Naive thymus-derived CD4-positive, alpha-beta T cell (primary cell): ENCODE data around the gene DHX34. TPM values are rescaled to one million over a fixed set of nuclear protein-coding genes. Genes with fewer than 3 reads are reported as not detected.
A peak's percentile ranks its signal among the peaks of the same experiment; 100 is the strongest.
"Not testable (repeated sequence)": the region's sequence is repeated elsewhere in the genome, so short reads cannot be mapped to it uniquely, and the experiment has no call there.

Experiments
- ATAC-seq: fragments of 150-1000 bp; cut with Tn5 transposase; 2 replicates; pipeline ENCODE4 v1.10.0; 2021; ENCODE audit warnings: mild to moderate bottlenecking, moderate library complexity
- CTCF ChIA-PET: fragments of 350-600 bp; sonication (Branson Sonifier 250); formaldehyde crosslinking; loops from one replicate; lab custom pipeline; 2021; ENCODE audit warnings: antibody characterized with exemption; lab: Charles Lee
- POLR2A ChIA-PET: fragments of 350-600 bp; sonication (Branson Sonifier 250); formaldehyde crosslinking; loops from one replicate; lab custom pipeline; 2021; ENCODE audit warnings: antibody characterized with exemption, inconsistent platforms; lab: Charles Lee
- DNase-seq, 9 donors: peaks; one replicate each; pipeline versions ENCODE4 v3.0.0 to v3.0.0-alpha.2; 2020 to 2022; ENCODE audit warnings: mixed read lengths in 1 of 9
- H3K27ac ChIP-seq: one replicate; pipeline ENCODE4 v1.7.0; 2013; ENCODE audit warnings: mild to moderate bottlenecking, low read depth, low read length, moderate library complexity
- H3K27me3 ChIP-seq, 2 donors: one replicate each; pipeline ENCODE4 v1.7.0; 2013; ENCODE audit warnings: low read length in 2 of 2, mild to moderate bottlenecking in 2 of 2, moderate library complexity in 2 of 2; ENCODE audit not compliant: control insufficient read depth in 2 of 2, insufficient read depth in 2 of 2
- H3K36me3 ChIP-seq, 3 experiments: 1 replicate in 2 of 3; 2 replicates in 1 of 3; pipeline ENCODE4 v1.7.0; 2013; ENCODE audit warnings: low read length in 3 of 3, mild to moderate bottlenecking in 3 of 3, moderate library complexity in 1 of 3; ENCODE audit not compliant: insufficient read depth in 3 of 3, control insufficient read depth in 2 of 3
- H3K4me1 ChIP-seq, 2 donors: one replicate each; pipeline ENCODE4 v1.7.0; 2013; ENCODE audit warnings: low read length in 2 of 2, mild to moderate bottlenecking in 2 of 2, moderate library complexity in 1 of 2; ENCODE audit not compliant: control insufficient read depth in 2 of 2, insufficient read depth in 2 of 2
- H3K4me3 ChIP-seq: 2 replicates; pipeline ENCODE4 v1.7.0; 2013; ENCODE audit warnings: mild to moderate bottlenecking, low read length
- H3K9me3 ChIP-seq, 3 experiments: 1 replicate in 2 of 3; 2 replicates in 1 of 3; pipeline ENCODE4 v1.7.0; 2013; ENCODE audit warnings: low read length in 3 of 3; ENCODE audit not compliant: control insufficient read depth in 2 of 3
- H3K27ac Mint-ChIP-seq, 9 donors: one replicate each; pipeline ENCODE4 v1.8.0; 2020 to 2022; ENCODE audit warnings: mixed read lengths in 9 of 9, mild to moderate bottlenecking in 8 of 9, moderate library complexity in 5 of 9, inconsistent platforms in 2 of 9
- H3K27me3 Mint-ChIP-seq, 5 donors: one replicate each; pipeline ENCODE4 v1.8.0; 2021 to 2022; ENCODE audit warnings: mixed read lengths in 5 of 5, mild to moderate bottlenecking in 1 of 5
- H3K36me3 Mint-ChIP-seq, 5 donors: one replicate each; pipeline ENCODE4 v1.8.0; 2020 to 2022; ENCODE audit warnings: mixed read lengths in 5 of 5, mild to moderate bottlenecking in 3 of 5, inconsistent platforms in 1 of 5
- H3K4me1 Mint-ChIP-seq, 7 donors: one replicate each; pipeline ENCODE4 v1.8.0; 2020 to 2022; ENCODE audit warnings: mixed read lengths in 7 of 7, mild to moderate bottlenecking in 3 of 7, inconsistent platforms in 1 of 7
- H3K4me3 Mint-ChIP-seq, 10 donors: one replicate each; pipeline ENCODE4 v1.8.0; 2020 to 2022; ENCODE audit warnings: mild to moderate bottlenecking in 10 of 10, mixed read lengths in 10 of 10, moderate library complexity in 6 of 10, inconsistent platforms in 2 of 10
- H3K9me3 Mint-ChIP-seq, 11 donors: one replicate each; pipeline ENCODE4 v1.8.0; 2020 to 2022; ENCODE audit warnings: mixed read lengths in 11 of 11, mild to moderate bottlenecking in 4 of 11, inconsistent platforms in 1 of 11, moderate library complexity in 1 of 11
- intact Hi-C, 2 donors: fragments of 100-400 bp; cut with micrococcal nuclease; formaldehyde crosslinking; loops; one replicate each; pipeline ENCODE4 v1.15.1; 2023
- polyA plus RNA-seq, 2 donors: library from polyadenylated mRNA; unstranded; fragments of 300-500 nt; fragmentation: Illumina TruSeq; gene quantifications; one replicate each; pipeline ENCODE4 v1.2.3, GENCODE V29; 2021
- total RNA-seq, 6 experiments: library from RNA in 5 of 6; stranded (reverse) in 5 of 6; gene quantifications; 1 replicate in 5 of 6; 2 replicates in 1 of 6; pipeline ENCODE4 v1.2.3 and lab custom pipeline; 2021 to 2026

Gene DHX34
- total and polyA plus RNA-seq, 7 experiments from 2014 or later: 3.7 to 31.6 (median 16.9) TPM

DNA sequence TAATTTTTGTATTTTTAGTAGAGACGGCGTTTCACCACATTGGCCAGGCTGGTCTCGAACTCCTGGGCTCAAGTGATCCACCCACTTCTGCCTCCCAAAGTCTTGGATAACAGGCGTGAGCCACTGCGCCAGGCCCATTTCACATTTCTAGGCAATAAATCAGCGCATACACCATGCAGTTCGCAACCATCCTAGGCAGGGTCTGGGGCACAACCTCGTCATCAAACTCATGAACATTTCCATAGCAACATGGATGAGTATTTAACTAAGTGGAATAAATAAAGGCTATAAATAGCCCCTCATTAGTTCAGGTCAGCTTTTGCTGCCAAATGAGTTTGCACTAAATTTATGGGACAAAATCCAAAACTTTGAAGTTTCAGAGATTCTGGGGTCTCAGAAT lies 62.0 kb downstream of the DHX34 start:
- H3K4me3 ChIP-seq: no peak overlapping the region
- CTCF ChIA-PET: interaction anchor here (0.6 to 0.7 kb wide), 2 partner anchors 1288 to 1455 kb away, joined by 3 to 4 read pairs; no protein-coding TSS in a partner anchor
- no peak overlapping the region for H3K4me3 Mint-ChIP-seq
- intact Hi-C loops: no loop called here
- ATAC-seq (no peak), DNase-seq (no peak)
- peaks cover 39 to 57% (median 45%) of the 10 kb centered on the region in 5 donors for H3K27me3 Mint-ChIP-seq
- H3K4me1 ChIP-seq: no peaks in the 10 kb centered on the region
- POLR2A ChIA-PET: no interaction called here
- no peaks in the 10 kb centered on the region for H3K36me3 ChIP-seq
- no peak overlapping the region for H3K27ac ChIP-seq
- peaks cover 0 to 7% (median 4%) of the 10 kb centered on the region in 5 donors for H3K36me3 Mint-ChIP-seq
- H3K9me3 Mint-ChIP-seq: peaks cover 0 to 7% (median 0%) of the 10 kb centered on the region in 11 donors
- H3K9me3 ChIP-seq: no peaks in the 10 kb centered on the region
- H3K4me1 Mint-ChIP-seq: peaks cover 0 to 4% (median 0%) of the 10 kb centered on the region in 7 donors
- H3K27me3 ChIP-seq: peaks cover 0 to 2% of the 10 kb centered on the region in 2 donors
- H3K27ac Mint-ChIP-seq: no peak overlapping the region

DNA sequence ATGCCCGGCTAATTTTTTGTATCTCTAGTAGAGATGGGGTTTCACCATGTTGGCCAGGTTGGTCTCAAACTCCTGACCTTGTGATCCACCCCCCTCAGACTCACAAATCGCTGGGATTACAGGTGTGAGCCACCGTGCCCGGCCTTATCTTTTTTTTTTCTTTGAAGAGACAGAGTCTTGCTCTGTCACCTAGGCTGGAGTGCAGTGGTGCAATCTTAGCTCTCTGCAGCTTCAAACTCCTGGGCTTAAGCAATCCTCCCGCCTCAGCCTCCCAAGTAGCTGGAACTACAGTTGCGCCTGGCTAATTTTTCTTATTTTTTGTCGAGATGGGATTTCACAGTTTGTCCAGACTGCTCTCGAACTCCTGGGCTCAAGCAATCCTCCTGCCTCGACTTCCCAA lies 62.6 kb downstream of the DHX34 start:
- POLR2A ChIA-PET, H3K27ac ChIP-seq, intact Hi-C loops, DNase-seq, H3K36me3 Mint-ChIP-seq, H3K9me3 Mint-ChIP-seq, H3K27ac Mint-ChIP-seq, H3K36me3 ChIP-seq, H3K4me3 ChIP-seq, H3K4me1 ChIP-seq, H3K27me3 ChIP-seq, H3K4me1 Mint-ChIP-seq, H3K4me3 Mint-ChIP-seq, ATAC-seq, H3K9me3 ChIP-seq: not testable (repeated sequence)
- CTCF ChIA-PET: interaction anchor here (0.6 to 0.7 kb wide), 2 partner anchors 1289 to 1455 kb away, joined by 3 to 4 read pairs; no protein-coding TSS in a partner anchor
- H3K27me3 Mint-ChIP-seq: peaks cover 39 to 57% (median 45%) of the 10 kb centered on the region in 5 donors

DNA sequence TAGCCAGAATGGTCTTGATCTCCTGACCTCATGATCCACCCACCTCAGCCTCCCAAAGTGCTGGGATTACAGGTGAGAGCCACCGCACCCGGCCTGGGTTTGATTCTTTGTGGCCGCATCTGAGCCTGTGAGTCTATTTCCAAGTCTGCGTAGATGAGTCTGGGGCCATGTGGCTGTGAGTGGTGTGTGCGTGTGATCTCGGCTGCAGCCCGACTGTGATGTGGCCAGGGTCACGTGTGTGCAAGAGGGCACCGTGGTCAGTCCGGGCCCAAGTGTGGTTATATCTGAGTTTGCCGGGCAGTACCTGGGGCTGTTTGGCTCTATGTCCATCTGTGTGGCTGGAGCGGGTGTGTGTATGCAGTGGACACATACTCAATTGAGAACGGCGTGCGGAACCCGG lies 64.8 kb downstream of the DHX34 start:
- Mint-ChIP-seq H3K4me1 (peaks cover 10 to 18% (median 15%) of the 10 kb centered on the region in 7 donors), H3K9me3 (peaks cover 0 to 2% (median 0%) of the 10 kb centered on the region in 11 donors), H3K27me3 (peaks cover 42 to 63% (median 48%) of the 10 kb centered on the region in 5 donors), H3K27ac (no peak overlapping the region), H3K4me3 (no peak overlapping the region), H3K36me3 (no peaks in the 10 kb centered on the region)
- no peak overlapping the region for H3K27ac ChIP-seq
- no peak for ATAC-seq
- intact Hi-C loops: no loop called here
- CTCF ChIA-PET: no interaction called here
- no peaks in the 10 kb centered on the region for H3K36me3 ChIP-seq
- peaks cover 0 to 8% of the 10 kb centered on the region in 2 donors for H3K4me1 ChIP-seq
- POLR2A ChIA-PET: no interaction called here
- no peaks in the 10 kb centered on the region for H3K9me3 ChIP-seq
- DNase-seq: no peak
- H3K4me3 ChIP-seq: no peak overlapping the region
- H3K27me3 ChIP-seq: peaks cover 0 to 2% of the 10 kb centered on the region in 2 donors

DNA sequence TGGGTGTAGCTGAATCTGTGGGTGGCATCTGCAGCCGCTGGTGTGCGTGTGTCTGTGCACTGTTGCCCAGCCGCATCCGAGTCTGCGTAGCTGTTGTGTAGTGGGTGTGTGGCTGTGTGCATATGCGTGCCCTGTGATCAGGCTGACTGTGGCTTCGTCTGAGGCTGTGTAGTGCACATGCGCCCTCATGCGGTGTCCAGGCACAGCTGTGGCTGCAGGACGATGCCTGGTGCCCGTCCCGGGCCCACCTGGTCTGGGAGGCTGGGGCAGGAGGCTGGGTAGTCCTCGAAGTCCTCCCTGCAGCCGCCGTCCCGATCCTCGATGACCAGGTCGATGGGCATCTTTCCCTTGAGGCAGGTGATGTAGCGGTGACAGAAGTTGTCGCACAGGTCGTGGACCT lies 65.4 kb downstream of the DHX34 start:
- H3K36me3 Mint-ChIP-seq: no peaks in the 10 kb centered on the region
- ATAC-seq (no peak), DNase-seq (no peak)
- ChIA-PET CTCF (no interaction called here), POLR2A (no interaction called here)
- Histone ChIP-seq H3K4me1 (peaks cover 0 to 11% of the 10 kb centered on the region in 2 donors), H3K27ac (no peak overlapping the region), H3K27me3 (peaks cover 0 to 1% of the 10 kb centered on the region in 2 donors), H3K4me3 (no peak overlapping the region), H3K9me3 (no peaks in the 10 kb centered on the region), H3K36me3 (no peaks in the 10 kb centered on the region)
- no peak overlapping the region for H3K4me3 Mint-ChIP-seq
- H3K4me1 Mint-ChIP-seq: peaks cover 10 to 18% (median 15%) of the 10 kb centered on the region in 7 donors
- intact Hi-C loops: no loop called here
- peaks cover 37 to 58% (median 45%) of the 10 kb centered on the region in 5 donors for H3K27me3 Mint-ChIP-seq
- no peak overlapping the region for H3K27ac Mint-ChIP-seq
- H3K9me3 Mint-ChIP-seq: no peaks in the 10 kb centered on the region

DNA sequence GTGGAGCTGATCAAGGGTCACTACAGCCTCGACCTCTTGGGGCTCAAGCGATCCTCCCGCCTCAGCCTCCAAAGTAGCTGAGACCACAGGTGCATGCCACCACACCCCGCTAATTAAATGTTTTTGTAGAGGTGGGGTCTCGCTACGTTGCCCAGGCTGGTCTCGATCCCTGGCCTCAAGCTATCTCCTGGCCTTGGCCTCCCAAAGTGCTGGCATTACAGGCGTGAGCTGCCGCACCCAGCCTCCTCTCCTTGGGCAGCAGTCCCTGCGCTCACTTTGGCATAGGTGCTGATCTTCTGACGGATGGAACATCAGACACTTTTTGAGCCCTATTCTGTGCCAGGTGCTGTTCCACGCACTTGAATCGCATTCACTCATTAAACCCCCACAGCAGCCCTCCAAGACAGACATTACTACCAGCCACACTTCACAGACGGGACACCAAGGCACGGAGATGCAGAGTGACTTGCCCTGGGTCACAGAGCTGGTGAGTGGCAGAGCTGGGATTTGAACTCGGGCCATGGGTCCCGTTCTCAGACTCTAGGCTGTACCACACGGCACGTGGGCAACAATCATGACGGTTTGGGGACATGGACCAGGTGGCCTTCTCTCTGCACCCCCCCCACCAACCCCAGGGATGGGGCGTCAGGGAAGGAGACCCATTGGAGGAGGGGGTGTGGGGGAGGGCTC lies 67.0 kb downstream of the DHX34 start:
- no peaks in the 10 kb centered on the region for H3K36me3 ChIP-seq
- Mint-ChIP-seq H3K36me3 (no peaks in the 10 kb centered on the region), H3K9me3 (no peaks in the 10 kb centered on the region), H3K4me1 (peaks cover 20 to 33% (median 27%) of the 10 kb centered on the region in 7 donors), H3K27ac (no peak overlapping the region), H3K27me3 (peaks cover 46 to 71% (median 61%) of the 10 kb centered on the region in 5 donors), H3K4me3 (peak overlapping the region in 1 of 10 donors; percentile 28)
- H3K4me1 ChIP-seq: peaks cover 0 to 25% of the 10 kb centered on the region in 2 donors
- intact Hi-C loops: no loop called here
- H3K27ac ChIP-seq: no peak overlapping the region
- no peaks in the 10 kb centered on the region for H3K9me3 ChIP-seq
- ATAC-seq (no peak), DNase-seq (no peak)
- no peak overlapping the region for H3K4me3 ChIP-seq
- CTCF ChIA-PET: no interaction called here
- peaks cover 2 to 18% of the 10 kb centered on the region in 2 donors for H3K27me3 ChIP-seq
- POLR2A ChIA-PET: no interaction called here

DNA sequence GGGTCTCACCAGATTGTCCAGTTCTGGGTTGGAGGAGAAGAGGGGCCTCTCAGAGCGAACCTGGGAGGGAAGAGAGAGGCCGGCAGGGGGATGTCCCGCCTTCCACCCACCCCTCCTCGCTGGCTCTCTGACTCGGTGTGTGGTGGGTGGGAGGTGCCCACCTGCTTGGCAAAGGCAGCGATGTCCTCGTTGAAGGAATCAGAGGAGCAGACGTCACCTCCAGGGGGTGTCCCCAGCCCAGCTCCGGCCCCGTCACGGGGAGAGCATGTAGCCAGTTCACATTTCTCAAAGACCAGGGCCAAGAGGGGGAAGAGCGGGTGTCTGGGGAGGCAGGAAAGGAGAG lies 67.5 kb downstream of the DHX34 start:
- DNase-seq: no peak
- H3K27ac ChIP-seq: no peak overlapping the region
- no peaks in the 10 kb centered on the region for H3K36me3 Mint-ChIP-seq
- H3K27ac Mint-ChIP-seq: peak overlapping the region in 1 of 9 donors; percentile 52
- peak overlapping the region in 2 of 10 donors; percentile 21 to 28 for H3K4me3 Mint-ChIP-seq
- H3K4me1 ChIP-seq: peaks cover 0 to 30% of the 10 kb centered on the region in 2 donors
- ChIA-PET CTCF (interaction anchor here (0.9 kb wide), 1 partner anchor 68 kb away, joined by 3 read pairs; no protein-coding TSS in a partner anchor), POLR2A (no interaction called here)
- no peak for ATAC-seq
- no peak overlapping the region for H3K4me3 ChIP-seq
- H3K27me3 ChIP-seq: peaks cover 4 to 22% of the 10 kb centered on the region in 2 donors
- peaks cover 51 to 76% (median 66%) of the 10 kb centered on the region in 5 donors for H3K27me3 Mint-ChIP-seq
- intact Hi-C loops: no loop called here
- peaks cover 23 to 38% (median 32%) of the 10 kb centered on the region in 7 donors for H3K4me1 Mint-ChIP-seq
- H3K9me3 ChIP-seq: no peaks in the 10 kb centered on the region
- peaks cover 0 to 2% (median 0%) of the 10 kb centered on the region in 11 donors for H3K9me3 Mint-ChIP-seq
- no peaks in the 10 kb centered on the region for H3K36me3 ChIP-seq
